Activated gamma-delta T cell treated with anti-CD3 and anti-CD28 coated beads, Interleukin-2, amount 50 U/mL, for 16 hours (primary cell): Measurements from ENCODE around the gene P3H2.
"Not testable (repeated sequence)": the region's sequence is repeated elsewhere in the genome, so short reads cannot be mapped to it uniquely, and the experiment has no call there.

Source experiments
- DNase-seq: peaks from one replicate; pipeline ENCODE4 v3.0.0-alpha.2; 2020; ENCODE audit warnings: low read depth

The P3H2 gene

GRCh38 chr3:189978753-189979152 is 141.9 kb downstream of the P3H2 start:
- no peak for DNase-seq

GRCh38 chr3:189977174-189977573 is 143.5 kb downstream of the P3H2 start:
- no peak for DNase-seq

DNA sequence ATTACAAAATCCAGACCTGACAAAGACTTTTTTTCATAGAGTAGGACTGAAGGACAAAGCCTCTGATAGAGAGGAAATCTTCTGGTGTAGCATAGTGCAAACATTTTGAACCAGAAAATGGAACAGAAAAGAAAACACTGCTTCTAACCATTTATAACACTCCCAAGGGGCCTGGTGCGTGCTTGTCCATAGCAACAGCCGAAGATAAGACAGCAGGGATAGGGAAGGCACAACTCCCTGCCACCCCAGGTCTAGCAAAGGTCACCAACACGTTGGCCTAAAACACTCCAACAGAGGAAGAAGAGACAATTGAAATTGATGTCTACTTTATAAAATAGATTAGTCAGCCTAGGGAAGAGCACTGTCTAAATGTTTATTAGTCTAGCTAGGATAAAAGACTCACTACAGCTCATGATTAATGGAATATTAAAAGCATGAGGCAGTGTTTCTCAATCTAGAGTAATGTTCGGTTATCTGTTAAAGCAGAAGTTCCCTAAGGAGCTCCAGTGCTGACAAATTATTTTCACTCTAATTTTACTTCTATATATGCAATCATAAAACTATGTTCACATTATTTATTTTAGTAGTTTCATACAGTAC is 145.2 kb downstream of the P3H2 start:
- no peak for DNase-seq

DNA sequence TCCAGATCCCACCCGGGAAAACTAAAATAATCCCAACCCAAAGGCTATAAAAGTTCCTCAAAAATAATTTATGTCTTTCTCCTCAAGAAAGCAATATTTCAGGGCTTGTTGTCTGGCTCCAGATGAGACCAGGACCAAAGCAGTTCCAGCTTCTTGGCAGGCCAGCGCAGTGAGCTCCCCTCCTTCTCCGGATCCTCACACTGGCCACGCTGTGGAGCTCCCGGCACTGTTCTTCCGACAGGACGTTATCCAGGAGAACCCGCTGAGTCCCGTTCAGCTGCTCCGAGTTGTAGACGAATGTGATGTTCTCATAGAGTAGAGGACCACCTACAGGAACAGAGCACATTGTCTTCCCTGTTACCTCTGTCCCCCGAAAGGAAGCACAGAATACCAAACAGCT is 146.3 kb downstream of the P3H2 start:
- no peak for DNase-seq

GRCh38 chr3:189967254-189967865 is 153.3 kb downstream of the P3H2 start:
- no peak for DNase-seq

GRCh38 chr3:189966843-189967242 is 153.9 kb downstream of the P3H2 start:
- DNase-seq: no peak

GRCh38 chr3:189964623-189965332 is 155.9 kb downstream of the P3H2 start:
- DNase-seq: no peak

- DNase-seq: no peak
Observed at GRCh38 chr3:189962466-189962865, 158.2 kb downstream of the P3H2 start.

- peak; percentile 33 for DNase-seq
Observed at GRCh38 chr3:189961522-189962161, 159.1 kb downstream of the P3H2 start.

- not testable (repeated sequence) for DNase-seq
Observed at GRCh38 chr3:189961086-189961485, 159.6 kb downstream of the P3H2 start.

DNA sequence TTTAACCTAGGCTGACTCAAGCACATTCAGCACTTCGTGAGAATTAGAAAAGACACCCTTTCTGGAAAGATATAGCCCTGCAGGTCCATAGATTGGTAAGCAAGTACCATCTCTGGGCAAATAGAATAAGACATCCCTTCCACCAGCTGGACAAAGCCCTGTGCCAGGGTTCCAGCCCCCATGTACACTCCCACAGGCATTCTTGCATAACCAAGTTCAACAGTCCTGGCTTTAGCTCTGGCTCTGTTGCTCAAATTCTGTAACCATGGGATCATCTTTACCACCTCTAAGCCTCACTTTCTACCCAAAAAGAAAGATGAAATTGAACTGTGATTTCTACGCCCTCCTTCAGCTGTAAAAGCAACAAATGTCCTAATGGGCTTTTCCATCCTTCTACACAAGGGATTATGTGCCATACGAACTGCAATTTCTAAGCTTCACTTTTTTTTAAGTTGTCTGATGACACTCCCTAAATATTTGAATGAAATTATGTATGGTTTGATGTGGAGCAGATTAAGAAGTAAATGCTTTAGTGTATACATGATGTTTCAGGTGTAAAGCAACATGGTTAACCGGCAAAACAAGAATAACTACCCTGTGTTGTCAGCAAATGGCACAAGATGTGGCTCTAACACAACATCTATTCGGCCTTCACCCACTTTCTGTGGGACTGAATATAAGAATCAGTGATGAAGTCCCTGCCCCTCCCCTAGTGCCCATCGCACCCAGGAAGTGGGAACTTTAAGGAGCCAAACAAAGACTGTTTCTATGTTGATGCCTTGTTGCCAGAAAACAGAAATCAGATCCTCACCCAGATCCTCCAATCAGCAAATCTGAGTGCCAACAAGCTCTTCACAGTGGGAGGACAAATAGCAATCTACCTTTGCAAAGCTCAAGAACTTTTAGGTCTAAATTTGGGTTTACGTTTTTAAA is 165.7 kb downstream of the P3H2 start:
- DNase-seq: no peak

DNA sequence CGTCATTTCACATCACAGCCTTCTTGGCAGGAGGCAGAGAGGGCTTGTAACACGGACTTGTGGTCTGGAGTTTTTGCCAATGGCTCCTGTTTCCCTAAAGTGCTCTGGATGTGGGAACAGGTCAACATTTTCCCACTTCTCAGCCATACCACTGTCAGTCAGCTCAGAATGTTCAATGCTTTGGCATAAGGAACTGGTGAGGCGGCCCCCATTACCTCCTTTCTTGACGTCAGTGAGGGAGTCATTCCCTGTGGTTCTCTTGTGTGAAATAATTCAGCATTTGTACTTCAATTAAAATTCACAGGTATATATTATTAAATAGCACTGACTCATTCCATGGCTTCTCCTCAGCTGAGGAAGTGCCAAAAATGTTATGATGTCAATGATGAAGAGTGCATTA is 167.1 kb downstream of the P3H2 start:
- no peak for DNase-seq

GRCh38 chr3:189952272-189952671 is 168.4 kb downstream of the P3H2 start:
- DNase-seq: no peak

GRCh38 chr3:189950258-189950657 is 170.4 kb downstream of the P3H2 start:
- no peak for DNase-seq

- DNase-seq: no peak
Observed at GRCh38 chr3:189949580-189949979, 171.1 kb downstream of the P3H2 start.

GRCh38 chr3:189948724-189949045 is 172.0 kb downstream of the P3H2 start:
- DNase-seq: no peak

DNA sequence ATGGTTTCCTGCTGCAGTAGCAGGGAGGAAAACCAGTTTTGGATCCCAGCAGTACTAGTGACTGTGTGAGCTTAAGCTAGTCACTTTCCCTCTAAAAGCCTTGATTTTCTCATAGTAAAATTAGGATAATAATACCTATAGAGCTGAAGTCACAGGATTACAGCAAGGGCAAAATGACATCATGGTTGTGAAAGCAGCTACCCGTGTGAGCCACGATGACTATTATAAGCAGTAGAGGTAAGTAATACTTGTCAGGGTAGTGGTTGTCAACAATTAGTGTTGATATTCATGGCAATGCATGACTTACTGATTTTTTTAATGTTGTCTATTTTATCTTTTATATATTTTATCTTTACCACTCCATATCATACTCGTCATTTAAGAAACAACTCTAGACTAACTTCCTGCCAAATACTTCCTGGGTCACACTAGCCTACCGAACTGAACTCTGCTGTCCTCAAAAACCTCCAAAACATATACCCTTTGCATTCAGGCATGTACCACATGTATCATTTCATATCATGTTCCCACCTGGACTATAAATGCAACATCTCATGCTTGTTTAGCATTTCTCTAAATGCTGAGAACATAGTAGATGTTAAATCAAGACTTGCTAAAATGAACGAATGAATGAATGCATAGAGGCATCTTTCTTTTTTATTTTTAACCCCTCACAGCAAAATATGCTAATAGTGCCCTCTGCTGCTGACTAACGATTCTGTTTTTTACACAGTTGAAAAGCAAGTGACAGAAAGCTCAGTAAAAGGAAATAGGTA is 172.6 kb downstream of the P3H2 start:
- DNase-seq: no peak

DNA sequence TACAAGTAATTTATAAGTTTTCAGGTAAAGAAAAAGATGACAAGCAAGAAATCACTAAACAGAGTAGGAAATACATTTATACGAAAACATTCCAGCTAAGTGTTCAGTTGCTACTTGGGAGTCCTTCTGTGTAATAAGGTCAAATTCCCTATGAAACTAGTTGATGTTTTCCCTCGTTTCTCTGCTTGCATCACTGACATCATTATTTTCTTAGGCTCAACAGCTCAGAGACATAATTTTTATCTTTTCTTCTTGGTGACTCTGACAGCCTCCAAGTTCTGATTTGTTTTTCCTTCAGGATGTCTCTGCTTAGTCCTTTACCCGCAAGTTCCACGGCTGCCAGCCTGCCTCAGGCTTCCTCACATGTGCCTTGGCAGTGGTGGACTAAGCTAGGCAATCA is 173.6 kb downstream of the P3H2 start:
- DNase-seq: no peak

DNA sequence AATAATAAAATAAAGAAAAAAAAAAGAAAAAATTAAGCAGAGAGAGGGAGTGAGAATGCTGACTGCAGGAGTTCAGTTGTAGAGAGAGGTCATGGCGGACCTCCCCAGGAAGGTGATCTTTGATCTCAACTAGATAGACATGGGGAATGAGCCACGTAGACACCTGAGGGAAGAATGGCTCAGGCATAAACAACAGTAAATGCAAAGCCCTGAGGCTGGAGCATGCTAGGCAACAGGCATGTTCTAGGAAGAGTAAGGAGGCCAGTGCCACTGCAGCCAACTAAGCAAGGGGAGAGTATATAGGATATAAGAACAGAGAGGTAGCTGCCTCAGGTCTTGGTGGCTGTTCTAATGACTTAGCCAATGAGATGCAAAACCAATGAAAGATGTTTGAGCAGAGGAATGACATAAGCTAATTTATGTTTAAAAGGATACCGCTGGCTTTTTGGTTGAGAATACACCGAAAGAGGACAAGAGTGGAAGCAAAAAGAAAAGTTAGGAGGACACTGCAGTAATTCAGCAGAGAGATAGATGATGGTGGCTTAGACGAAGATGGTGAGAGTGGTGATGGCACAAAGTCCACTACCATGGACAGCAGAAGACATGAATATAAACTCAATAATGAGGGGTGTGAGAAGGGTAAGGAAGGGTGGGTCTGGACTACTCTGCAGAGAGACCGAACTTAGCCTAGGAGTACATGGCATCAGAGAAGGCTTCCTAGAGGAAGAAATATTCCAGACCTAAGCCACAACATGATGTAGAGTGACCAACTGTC is 174.6 kb downstream of the P3H2 start:
- DNase-seq: no peak
